Heart left ventricle (tissue), 16 donors: Measurements from ENCODE around the gene PATZ1. TPM values are rescaled to one million over a fixed set of nuclear protein-coding genes. Genes with fewer than 3 reads are reported as not detected.
"Not testable (repeated sequence)": the region's sequence is repeated elsewhere in the genome, so short reads cannot be mapped to it uniquely, and the experiment has no call there.

Experiments used
- ATAC-seq, 4 donors: fragments of 200-7000 bp; cut with Tn5 transposase; one replicate each; pipeline ENCODE4 v1.9.1; 2020 to 2022; ENCODE audit warnings: moderate library complexity in 4 of 4, mild to moderate bottlenecking in 3 of 4, moderate number of reproducible peaks in 1 of 4
- DNase-seq, 5 donors: peaks; one replicate each; pipeline ENCODE4 v3.0.0-alpha.2; 2020
- H3K27ac ChIP-seq, 12 donors: fragments of 200-600 bp; sonication (generic) in 4 of 12; one replicate each; pipeline versions ENCODE4 v1.5.0 to v1.8.0; 2016 to 2022; ENCODE audit warnings: mild to moderate bottlenecking in 2 of 12
- H3K27me3 ChIP-seq, 9 donors: fragments of 200-600 bp; sonication (generic) in 2 of 9; one replicate each; pipeline versions ENCODE4 v1.5.1 to v1.8.0; 2016 to 2022; ENCODE audit warnings: mild to moderate bottlenecking in 3 of 9
- H3K36me3 ChIP-seq, 9 donors: fragments of 200-600 bp; sonication (generic) in 2 of 9; one replicate each; pipeline versions ENCODE4 v1.5.0 to v1.8.0; 2018 to 2022; ENCODE audit warnings: mild to moderate bottlenecking in 2 of 9
- H3K4me1 ChIP-seq, 12 donors: fragments of 200-600 bp; sonication (generic) in 4 of 12; one replicate each; pipeline versions ENCODE4 v1.5.0 to v1.8.0; 2016 to 2022; ENCODE audit warnings: mild to moderate bottlenecking in 3 of 12
- H3K4me3 ChIP-seq, 12 donors: fragments of 200-600 bp; sonication (generic) in 4 of 12; one replicate each; pipeline versions ENCODE4 v1.5.0 to v1.8.0; 2017 to 2022; ENCODE audit warnings: mild to moderate bottlenecking in 9 of 12, moderate library complexity in 4 of 12
- H3K9me3 ChIP-seq, 12 donors: fragments of 200-600 bp; sonication (generic) in 4 of 12; one replicate each; pipeline versions ENCODE4 v1.5.0 to v1.8.0; 2016 to 2022; ENCODE audit warnings: mild to moderate bottlenecking in 1 of 12
- CTCF ChIP-seq, 12 donors: fragments of 200-600 bp; sonication (generic) in 4 of 12; IDR thresholded peaks; one replicate each; pipeline versions ENCODE4 v1.5.0 to v1.8.0; 2018 to 2022; ENCODE audit warnings: antibody characterized with exemption in 12 of 12, mild to moderate bottlenecking in 5 of 12
- POLR2A ChIP-seq, 2 donors: fragments of 450-650 bp; IDR thresholded peaks; one replicate each; pipeline ENCODE4 v1.6.1; 2017; ENCODE audit warnings: antibody characterized with exemption in 2 of 2, mild to moderate bottlenecking in 2 of 2, moderate library complexity in 2 of 2
- WGBS, 4 donors: extraction: QIAGEN DNeasy Blood & Tissue Kit in 2 of 4; methylation state at CpG; one replicate each; pipeline versions ENCODE4 v1.1.5 to v1.1.7; 2013 to 2018; 5-methylcytosine and 5-hydroxymethylcytosine counted together
- intact Hi-C, 10 donors: fragments of 100-400 bp; cut with DNase I; formaldehyde crosslinking; loops; one replicate each; pipeline versions ENCODE4 v1.11.1 to v1.14.2; 2022
- long read RNA-seq, 3 donors: library from polyadenylated mRNA; unstranded; transcript quantifications; one replicate each; pipeline ENCODE4 v2.0.0, GENCODE V29; 2020 to 2021
- polyA plus RNA-seq, 2 donors: library from polyadenylated mRNA; stranded (reverse); fragments of 200-250 nt; gene quantifications; one replicate each; pipeline ENCODE4 v1.2.3, GENCODE V29; 2013
- total RNA-seq, 9 donors: library from RNA; depleted of rRNA in 2 of 9; stranded (reverse); fragments of >200 nt in 2 of 9; fragmentation: NEBNext Ultra II Directional in 3 of 9; extraction: Animal tissue kit (Norgen Biotek cat#: 25700) in 3 of 9; gene quantifications; one replicate each; pipeline versions ENCODE4 v1.1.0 to v1.2.4, GENCODE V29; 2016 to 2023
- donor health status: ischemic (EF 13 %, LVEDD 7.1; RV severe dilation, severe dysfunction).
- donor health status: healthy with polysubstance abuse.
- donor health status: DM: no; HTN: yes; CAD: no.
- donor health status: DM: no; HTN: no; CAD: no.
- donor health status: ischemic (EF 25% LVEDD 6.9; RV normal size, moderate dysfunction).
- donor health status: ischemic (EF 25% LVEDD 5.7; RV mildly dilated, moderate dysfunction).
- donor health status: healthy.
- donor health status: DM: yes; HTN: yes; CAD: no.
- donor health status: ischemic (EF 35%, LVEDD 5.7; RV mildly dilated, moderate dysfunction).
- donor health status: nonischemic (EF 11% LVEDD 7.7; RV severe dilation, severe dysfunction).
- donor health status: DM: yes; HTN: yes; CAD: no.
- donor health status: PGD.
- donor health status: ischemic (EF 29% LVEDD 5.4; RV normal size, mild dysfunction).
- donor health status: nonischemic (EF 23%, LVEDD 6.1; RV moderate dilation, normal function).

PATZ1 gene
- total RNA-seq: 10 to 100 TPM in 7 of 9 donors, 1 to 10 TPM in 2; 8.1 to 20.1 (median 12.9) TPM
- 1 to 10 TPM; 7.7 to 8.4 TPM for polyA plus RNA-seq
- long read RNA-seq, donor 1, transcript PATZ1-203 (4 exons, 3,638 nt): major isoform, 9 of 14 reads
- long read RNA-seq, donor 1, partial matches to known transcripts: 1 of 14 reads
- long read RNA-seq, donor 1, other reads (novel, unspliced or antisense): 0 of 14 reads
- long read RNA-seq, donor 2, transcript PATZ1-203 (4 exons, 3,638 nt): major isoform, 7 of 15 reads
- long read RNA-seq, donor 2, partial matches to known transcripts: 3 of 15 reads
- long read RNA-seq, donor 2, other reads (novel, unspliced or antisense): 0 of 15 reads
- long read RNA-seq, donor 3, transcript PATZ1-203 (4 exons, 3,638 nt): major isoform, 5 of 11 reads
- long read RNA-seq, donor 3, partial matches to known transcripts: 2 of 11 reads
- long read RNA-seq, donor 3, other reads (novel, unspliced or antisense): 0 of 11 reads

- DNase-seq: peak; percentile 78 to 86 (median 84)
- intact Hi-C loops: loop anchor here (2.0 to 10.0 kb wide), 10 partner anchors 51 to 406 kb away; partner anchors contain the start of genes DRG1 (in 8 of the 10), SFI1 (in 2 of the 10), DEPDC5 (in 1 of the 10) and EIF4ENIF1 (in 1 of the 10)
- 0 to 2% (median 0%) methylated on average over 17 to 41 of the region's 41 CpGs for WGBS, 4 donors
Measured at GRCh38 chr22:31346255-31346732, at the start of gene PATZ1. Gene PATZ1, minus strand, starts transcription at chr22:31346346. Its CDS starts 744 bp downstream, at chr22:31345602.

GRCh38 chr22:31394326-31394725 lies 48.2 kb upstream of the PATZ1 start:
- DNase-seq: no peak
- Histone ChIP-seq H3K27me3 (no peaks in the 10 kb centered on the region), H3K4me1 (peaks cover 0 to 9% (median 3%) of the 10 kb centered on the region in 12 donors), H3K36me3 (no peaks in the 10 kb centered on the region), H3K4me3 (no peak overlapping the region), H3K27ac (no peak overlapping the region), H3K9me3 (no peaks in the 10 kb centered on the region)
- no peak for TF ChIP-seq CTCF (IDR thresholded peaks at IDR 0.05)
- no peak for TF ChIP-seq POLR2A (IDR thresholded peaks at IDR 0.05)
- intact Hi-C loops: no loop called here
- WGBS, 4 donors: 65 to 74% (median 72%) methylated on average over 3 of the region's 3 CpGs
- ATAC-seq: no peak

More at GRCh38 chr22:31346255-31346732, at the start of gene PATZ1:
- Histone ChIP-seq H3K9me3 (no peaks in the 10 kb centered on the region), H3K36me3 (peaks cover 0 to 23% (median 16%) of the 10 kb centered on the region in 9 donors), H3K4me1 (peaks cover 5 to 55% (median 38%) of the 10 kb centered on the region in 12 donors), H3K27ac (peak within 1 kb of the TSS; percentile 81 to 96 (median 90)), H3K27me3 (no peaks in the 10 kb centered on the region), H3K4me3 (peak within 1 kb of the TSS; percentile 61 to 99 (median 74))
- peak in 3 of 4 donors; percentile 27 to 44 (median 36) for ATAC-seq
- TF ChIP-seq CTCF (IDR thresholded peaks at IDR 0.05): no peak
- no peak for TF ChIP-seq POLR2A (IDR thresholded peaks at IDR 0.05)

GRCh38 chr22:31393893-31394292 lies 47.7 kb upstream of the PATZ1 start:
- intact Hi-C loops: no loop called here

GRCh38 chr22:31378651-31379050 lies 32.5 kb upstream of the PATZ1 start:
- H3K4me3 ChIP-seq: peak overlapping the region in 3 of 12 donors; percentile 2 to 28 (median 10)
- DNase-seq, intact Hi-C loops, H3K4me1 ChIP-seq, H3K27me3 ChIP-seq, ATAC-seq, H3K9me3 ChIP-seq, H3K36me3 ChIP-seq: not testable (repeated sequence)
- peak overlapping the region in 5 of 12 donors; percentile 6 to 34 (median 32) for H3K27ac ChIP-seq
- 64 to 75% (median 72%) methylated on average over 6 of the region's 6 CpGs for whole genome bisulfite sequencing, 4 donors

More at GRCh38 chr22:31393893-31394292, 47.7 kb upstream of the PATZ1 start:
- DNase-seq (no peak), ATAC-seq (no peak)
- H3K4me3 ChIP-seq: no peak overlapping the region
- H3K36me3 ChIP-seq: no peaks in the 10 kb centered on the region
- H3K4me1 ChIP-seq: peaks cover 0 to 8% (median 2%) of the 10 kb centered on the region in 12 donors
- H3K27ac ChIP-seq: no peak overlapping the region
- no peak for TF ChIP-seq CTCF (IDR thresholded peaks at IDR 0.05)
- H3K27me3 ChIP-seq: no peaks in the 10 kb centered on the region
- H3K9me3 ChIP-seq: no peaks in the 10 kb centered on the region
- 89 to 97% (median 96%) methylated on average over 2 of the region's 2 CpGs for WGBS, 4 donors
